GM21423 (cell line): ENCODE measurements around the gene GABBR2.
"Not testable (repeated sequence)": the region's sequence is repeated elsewhere in the genome, so short reads cannot be mapped to it uniquely, and the experiment has no call there.

Experiments used
- ATAC-seq: cut with Tn5 transposase; IDR thresholded peaks from one replicate; pipeline ENCODE4 v1.9.1; 2021; ENCODE audit warnings: mild to moderate bottlenecking, moderate library complexity; ENCODE audit not compliant: unreplicated experiment

Gene GABBR2

GRCh38 chr9:98491828-98492227 lies 216.9 kb downstream of the GABBR2 start:
- ATAC-seq, result no peak

DNA sequence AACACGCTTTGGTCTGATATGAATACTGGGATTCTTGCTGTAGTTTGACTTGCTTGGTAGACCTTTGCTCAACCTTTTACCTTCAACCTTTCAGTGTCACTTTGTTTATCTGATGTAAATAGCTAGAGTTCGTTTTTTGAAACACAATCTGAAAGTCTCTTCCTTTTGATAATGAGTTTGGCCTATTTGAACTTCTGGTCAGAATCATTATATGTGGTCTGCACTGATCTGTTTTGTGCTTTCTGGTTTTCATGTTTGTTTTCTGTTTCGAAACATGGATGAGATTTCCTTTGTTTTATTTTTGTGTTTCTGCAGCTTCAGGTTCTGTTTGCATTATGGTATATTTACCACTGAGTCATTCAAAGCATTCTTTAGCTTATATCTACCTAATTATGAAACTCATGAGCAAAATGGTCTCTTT lies 217.5 kb downstream of the GABBR2 start:
- ATAC-seq, result no peak

DNA sequence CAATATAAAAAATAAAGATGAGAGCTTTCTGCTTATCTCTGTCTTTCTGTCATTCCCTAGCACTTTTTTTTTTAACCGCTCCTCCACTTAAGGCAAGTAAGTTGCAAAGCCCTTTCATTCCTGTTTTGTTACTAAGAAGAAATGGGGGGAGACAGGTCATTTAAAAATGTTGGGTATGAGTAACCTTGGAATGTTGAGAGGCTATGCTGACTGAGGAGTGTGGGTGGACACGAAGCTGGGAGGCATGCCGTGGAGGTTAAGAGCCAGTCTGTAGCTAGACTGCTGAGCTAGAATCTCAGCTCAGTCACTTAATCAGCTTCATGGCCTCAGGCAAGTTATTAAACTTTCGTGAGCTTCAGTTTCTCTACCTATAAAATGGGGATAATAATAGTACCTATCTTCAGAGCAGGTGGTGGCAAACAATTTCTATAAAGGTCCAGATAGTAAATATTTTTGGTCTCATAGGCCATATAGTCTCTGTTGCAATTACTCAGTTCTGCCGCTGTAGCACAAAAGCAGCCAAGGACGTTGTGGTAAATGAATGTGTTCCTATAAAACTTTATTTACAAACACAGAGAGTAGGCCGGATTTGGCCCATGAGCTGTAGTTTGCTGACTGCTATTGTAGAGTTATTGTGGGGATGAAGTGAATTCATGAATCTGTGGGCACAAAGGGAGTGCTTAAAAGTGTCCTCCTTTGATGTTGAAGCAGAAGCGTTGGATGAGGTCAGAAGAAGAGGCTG lies 220.0 kb downstream of the GABBR2 start:
- ATAC-seq, result no peak

GRCh38 chr9:98485706-98486105 lies 223.0 kb downstream of the GABBR2 start:
- no peak for ATAC-seq

GRCh38 chr9:98484162-98484561 lies 224.6 kb downstream of the GABBR2 start:
- ATAC-seq, result no peak

DNA sequence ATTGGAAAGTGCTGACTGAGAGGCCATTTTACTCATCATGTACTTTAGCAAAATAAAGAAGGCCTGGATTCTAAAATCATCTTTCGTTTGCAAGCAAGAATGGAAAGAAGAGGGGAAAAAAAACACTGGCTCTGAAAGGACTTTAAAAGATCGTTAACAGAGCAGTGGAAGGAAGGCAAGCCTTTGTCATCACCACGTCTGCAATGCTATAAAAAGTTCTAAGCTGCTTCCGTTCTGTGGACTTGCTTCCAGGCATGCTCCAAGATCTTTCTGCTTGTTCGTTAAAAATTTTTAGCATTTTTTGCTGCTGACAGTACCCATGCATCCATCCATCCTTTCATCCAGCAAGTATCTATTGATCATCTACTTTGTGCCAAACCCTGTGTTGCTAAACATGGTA lies 226.5 kb downstream of the GABBR2 start:
- ATAC-seq, result no peak

- ATAC-seq, result no peak
Observed at GRCh38 chr9:98481676-98482075, 227.1 kb downstream of the GABBR2 start.

DNA sequence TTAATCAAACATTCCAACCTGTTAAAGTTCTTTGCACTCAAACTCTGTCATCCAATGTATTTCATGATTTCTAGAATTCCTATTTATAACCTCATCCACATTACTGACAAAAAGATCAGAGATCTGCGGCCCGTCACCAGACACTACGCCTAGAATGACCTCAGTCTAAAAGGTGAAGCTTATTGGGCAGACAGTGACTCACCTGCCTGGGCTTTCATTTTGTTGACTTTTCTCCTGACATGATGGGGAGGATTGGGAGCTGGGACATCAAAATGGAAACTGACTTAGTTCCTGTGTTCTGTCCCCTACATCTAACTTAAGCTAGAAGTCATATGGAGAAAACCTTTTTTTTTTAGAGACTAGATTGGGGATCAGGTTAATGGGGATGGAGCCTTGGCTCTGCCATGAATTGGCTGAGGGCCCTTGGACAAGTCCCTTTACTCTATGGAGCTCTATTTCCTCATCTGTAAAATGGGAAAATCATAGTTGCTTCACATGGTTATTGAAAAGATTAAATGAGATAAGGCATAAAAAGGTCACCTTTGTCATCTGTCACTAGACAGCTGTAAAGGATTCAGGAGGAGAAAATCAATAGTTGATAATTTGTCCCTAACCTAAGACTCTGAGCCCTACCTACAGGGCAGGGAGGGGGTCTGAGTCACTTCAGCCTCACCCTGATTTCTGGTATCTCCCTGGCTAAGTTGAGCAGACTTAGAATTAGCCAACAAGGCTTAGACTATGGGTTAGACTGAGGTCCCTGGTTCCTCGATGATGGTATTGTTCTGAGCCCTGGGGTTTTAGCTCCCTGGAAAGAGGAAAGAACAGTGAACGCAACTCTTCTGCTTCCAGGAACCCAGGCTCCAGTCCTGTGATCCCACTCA lies 228.5 kb downstream of the GABBR2 start:
- ATAC-seq, result no peak

GRCh38 chr9:98479449-98479848 lies 229.3 kb downstream of the GABBR2 start:
- ATAC-seq, result no peak

- ATAC-seq, result no peak
Observed at GRCh38 chr9:98477884-98478283, 230.9 kb downstream of the GABBR2 start.

DNA sequence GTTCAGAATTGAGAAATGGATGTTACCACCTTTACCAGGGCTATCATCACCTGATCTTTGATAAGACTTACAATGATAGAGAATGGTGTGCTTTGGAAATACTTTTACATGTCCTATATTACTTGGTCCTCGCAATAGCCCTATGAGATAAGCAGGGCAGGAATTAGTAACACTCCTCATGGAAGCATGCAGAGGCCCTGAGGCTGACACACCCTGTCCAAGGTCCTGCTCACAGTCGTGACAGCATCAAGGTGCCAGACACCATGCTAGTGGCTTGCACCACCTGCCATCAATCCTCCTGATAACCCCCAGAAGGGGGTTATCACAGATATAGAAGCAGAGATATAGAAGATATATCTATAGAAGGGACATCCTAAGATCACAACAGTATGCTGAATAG lies 236.5 kb downstream of the GABBR2 start:
- no peak for ATAC-seq

DNA sequence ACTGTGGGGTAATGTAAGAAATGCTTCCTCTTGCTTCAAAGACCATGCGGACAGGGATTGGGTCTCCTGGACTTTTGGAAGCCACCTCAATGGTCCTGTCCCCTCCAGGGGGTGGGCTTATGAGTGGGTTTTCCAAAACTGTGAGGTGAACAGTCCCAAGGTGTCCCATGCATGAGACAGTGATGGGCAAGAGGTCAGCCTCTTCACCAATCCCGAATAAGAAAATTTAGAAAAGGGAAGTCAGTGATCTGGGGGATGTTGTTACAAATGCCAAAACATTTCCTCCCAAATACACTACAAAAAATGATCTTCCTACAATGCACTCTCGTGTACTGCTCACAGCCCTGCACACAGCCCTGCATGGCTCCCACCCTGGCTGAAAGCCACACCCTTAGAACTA lies 237.6 kb downstream of the GABBR2 start:
- no peak for ATAC-seq

DNA sequence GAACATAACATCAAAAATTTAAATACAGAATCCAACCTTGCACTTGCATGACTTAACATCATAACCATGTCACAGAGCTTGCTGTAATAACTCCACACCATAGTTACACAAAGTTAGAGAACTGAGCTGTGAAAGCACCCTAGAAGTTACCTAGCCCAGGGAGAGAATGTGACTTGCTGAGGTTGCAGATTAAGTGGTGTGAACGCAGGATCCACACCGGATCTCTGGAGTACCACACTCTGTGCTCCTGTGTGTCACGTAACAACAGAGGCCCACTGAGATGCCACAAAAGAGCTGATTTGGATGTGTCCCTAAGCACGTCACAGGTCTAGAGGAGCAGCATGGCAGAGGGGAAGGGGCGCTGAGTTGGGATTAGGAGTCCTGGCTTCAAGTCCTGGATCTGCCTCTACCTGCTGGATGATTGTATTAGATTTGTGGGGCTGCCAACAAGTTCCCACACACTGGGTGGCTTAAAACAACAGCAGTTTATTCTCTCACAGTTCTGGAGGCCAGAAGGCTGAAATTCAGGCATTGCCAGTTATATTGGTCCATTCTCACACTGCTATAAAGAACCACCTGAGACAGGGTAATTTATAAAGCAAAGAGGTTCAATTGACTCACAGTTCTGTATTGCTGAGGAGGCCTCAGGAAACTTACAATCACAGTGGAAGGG lies 240.0 kb downstream of the GABBR2 start:
- no peak for ATAC-seq

GRCh38 chr9:98465799-98466198 lies 242.9 kb downstream of the GABBR2 start:
- no peak for ATAC-seq

DNA sequence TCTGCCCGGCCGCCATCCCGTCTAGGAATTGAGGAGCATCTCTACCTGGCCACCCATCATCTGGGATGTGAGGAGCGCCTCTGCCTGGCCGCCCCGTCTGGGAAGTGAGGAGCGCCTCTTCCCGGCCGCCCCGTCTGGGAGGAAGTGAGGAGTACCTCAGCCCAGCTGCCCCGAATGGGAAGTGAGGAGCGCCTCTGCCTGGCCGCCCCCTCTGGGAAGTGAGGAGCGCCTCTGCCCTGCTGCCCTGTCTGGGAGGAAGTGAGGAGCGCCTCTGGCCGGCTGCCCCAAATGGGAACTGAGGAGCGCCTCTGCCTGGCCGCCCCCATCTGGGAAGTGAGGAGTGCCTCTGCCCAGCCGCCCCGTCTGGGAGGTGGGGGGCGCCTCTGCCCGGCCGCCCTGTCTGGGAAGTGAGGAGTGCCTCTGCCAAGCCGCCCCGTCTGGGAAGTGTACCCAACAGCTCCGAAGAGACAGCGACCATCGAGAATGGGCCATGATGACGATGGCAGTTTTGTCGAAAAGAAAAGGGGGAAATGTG lies 244.5 kb downstream of the GABBR2 start:
- ATAC-seq, result not testable (repeated sequence)

- ATAC-seq, result no peak
Observed at GRCh38 chr9:98462310-98462709, 246.4 kb downstream of the GABBR2 start.

DNA sequence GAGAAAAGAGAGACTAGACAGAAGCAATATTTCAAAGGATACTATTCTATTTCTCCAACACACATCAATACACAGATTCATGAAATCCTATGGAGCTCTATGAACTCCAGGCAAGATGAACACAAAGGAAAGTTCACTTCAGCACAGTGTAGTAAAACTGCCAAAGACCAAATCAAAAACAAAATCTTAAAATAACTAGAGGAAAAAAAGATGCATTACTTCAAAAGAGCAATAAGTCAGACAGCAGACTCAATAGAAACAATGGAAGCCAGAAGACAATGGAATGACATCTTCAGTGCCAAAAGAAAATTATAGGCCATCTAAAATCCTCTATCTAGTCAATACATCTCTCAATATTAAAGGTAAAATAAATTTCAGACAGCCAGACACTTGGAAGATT lies 248.0 kb downstream of the GABBR2 start:
- no peak for ATAC-seq

DNA sequence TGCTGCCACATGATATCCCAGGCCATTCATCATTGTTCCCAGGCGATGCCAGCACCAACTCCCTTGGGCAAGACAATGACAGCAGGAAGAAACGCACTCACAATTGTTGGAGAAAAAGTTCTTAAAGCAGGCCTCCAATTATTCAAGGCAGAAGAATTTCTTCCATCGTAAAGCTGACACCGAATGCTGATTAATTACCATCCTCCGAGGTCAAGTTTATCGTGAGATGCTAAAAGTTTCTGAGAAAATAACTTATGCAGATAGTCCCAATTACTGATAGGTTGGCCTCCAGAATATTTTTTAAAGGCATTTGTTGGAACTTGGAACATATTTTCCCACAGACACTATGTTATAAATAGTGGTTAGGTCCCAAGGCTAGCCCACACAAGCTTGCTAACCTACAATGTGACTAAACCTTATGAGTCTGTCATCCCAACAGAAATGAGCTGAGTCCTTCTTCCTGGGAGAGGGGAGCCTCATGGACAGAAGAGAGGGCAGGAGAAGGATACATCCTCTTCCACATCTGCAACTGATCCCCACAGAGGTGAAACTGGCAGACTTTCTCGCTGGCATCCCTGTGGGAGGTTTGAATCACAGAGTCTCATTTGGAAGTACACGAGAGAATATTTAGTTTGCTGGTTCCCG lies 250.9 kb downstream of the GABBR2 start:
- ATAC-seq, result no peak

GRCh38 chr9:98456156-98456613 lies 252.6 kb downstream of the GABBR2 start:
- no peak for ATAC-seq

DNA sequence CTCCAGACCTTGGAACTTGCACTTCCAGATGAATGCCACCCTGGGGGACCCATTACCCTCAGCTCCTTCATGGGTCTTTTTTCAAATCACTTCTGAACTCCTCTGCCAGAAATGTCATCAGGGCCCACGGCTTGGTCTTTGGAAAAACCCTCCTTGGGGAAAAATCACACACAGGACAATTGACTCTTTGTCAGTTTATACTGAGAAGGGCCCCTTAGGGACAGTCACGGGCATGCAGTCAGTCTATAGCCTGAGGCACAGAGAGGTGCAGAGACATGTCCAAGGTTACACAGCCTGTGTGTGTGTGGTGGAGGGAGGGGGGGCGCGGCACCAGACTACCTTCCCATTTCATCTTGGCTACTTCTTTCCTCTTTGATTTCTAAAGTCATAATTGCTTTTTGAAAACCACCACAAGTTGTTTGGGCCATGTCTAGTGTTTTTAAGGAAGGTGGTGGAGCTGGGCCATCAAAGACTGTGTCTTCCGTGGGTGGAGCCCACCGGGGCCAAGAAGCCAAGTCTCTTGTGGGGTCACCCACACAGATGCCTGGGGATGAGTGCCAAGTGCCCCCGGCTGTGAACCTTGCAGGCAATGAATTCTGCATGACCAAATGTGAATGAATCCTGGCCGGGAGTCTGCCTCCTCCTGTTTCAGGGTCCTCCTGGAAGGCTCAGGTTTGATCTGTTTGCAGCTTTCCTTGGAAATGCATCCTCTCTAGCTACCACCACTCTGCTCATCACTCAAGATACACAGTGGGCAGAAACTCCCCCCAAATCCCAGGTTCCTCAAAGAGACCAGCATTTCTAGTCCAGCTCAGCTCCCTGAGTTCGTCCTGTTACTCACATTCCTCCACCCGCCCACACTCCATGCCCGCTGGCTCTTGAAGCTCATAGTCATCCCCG lies 253.2 kb downstream of the GABBR2 start:
- no peak for ATAC-seq
